Right cardiac atrium (tissue), 5 donors: ENCODE data around the gene CFAP300. TPM values are rescaled to one million over a fixed set of nuclear protein-coding genes. Genes with fewer than 3 reads are reported as not detected.
A peak's percentile ranks its signal among the peaks of the same experiment; 100 is the strongest.

Source experiments
- ATAC-seq, 2 donors: fragments of 200-7000 bp; cut with Tn5 transposase; one replicate each; pipeline versions ENCODE4 v1.8.0 to v1.9.1; 2020; ENCODE audit warnings: moderate library complexity in 2 of 2, mild to moderate bottlenecking in 1 of 2
- DNase-seq, 3 donors: peaks; one replicate each; pipeline ENCODE4 v3.0.0-alpha.2; 2020
- H3K27ac ChIP-seq: one replicate; pipeline ENCODE4 v1.5.1; 2013; ENCODE audit warnings: mild to moderate bottlenecking, low read length, control low read depth, moderate library complexity
- H3K27me3 ChIP-seq: one replicate; pipeline ENCODE4 v1.6.1; 2013; ENCODE audit not compliant: control insufficient read depth, insufficient read depth
- H3K4me1 ChIP-seq: one replicate; pipeline ENCODE4 v1.6.1; 2013; ENCODE audit warnings: low read length; ENCODE audit not compliant: control insufficient read depth, insufficient read depth
- H3K4me3 ChIP-seq: one replicate; pipeline ENCODE4 v1.5.1; 2013; ENCODE audit warnings: low read length, control low read depth
- H3K9me3 ChIP-seq: one replicate; pipeline ENCODE4 v1.6.1; 2013; ENCODE audit warnings: low read length; ENCODE audit not compliant: control insufficient read depth
- WGBS: extraction: QIAGEN DNeasy Blood & Tissue Kit; methylation state at CpG from one replicate; pipeline ENCODE4 v1.1.7; 2013; 5-methylcytosine and 5-hydroxymethylcytosine counted together
- intact Hi-C, 4 donors: fragments of 100-400 bp; cut with DNase I; formaldehyde crosslinking; loops; one replicate each; pipeline versions ENCODE4 v1.11.0 to v1.14.0; 2022 to 2023
- long read RNA-seq, 4 donors: library from polyadenylated mRNA; unstranded; transcript quantifications; one replicate each; pipeline ENCODE4 v2.0.0, GENCODE V29; 2020 to 2021
- polyA plus RNA-seq: library from polyadenylated mRNA; stranded (reverse); fragments of 200-250 nt; gene quantifications from one replicate; pipeline ENCODE4 v1.2.3, GENCODE V29; 2013
- total RNA-seq, 4 donors: library from RNA; stranded (reverse); fragmentation: NEBNext Ultra II Directional; extraction: Animal tissue kit (Norgen Biotek cat#: 25700); gene quantifications; one replicate each; pipeline ENCODE4 v1.2.1, GENCODE V29; 2021
- donor health status: healthy with polysubstance abuse.
- donor health status: DM: no; HTN: yes; CAD: no.
- donor health status: DM: no; HTN: no; CAD: no.
- donor health status: DM: no; HTN: yes; CAD: no; lungs with severe emphysema.
- donor health status: DM: yes; HTN: yes; CAD: no.

The CFAP300 gene
- 1 to 10 TPM; 1.1 to 1.7 (median 1.6) TPM for total RNA-seq
- 1.1 TPM for polyA plus RNA-seq
- long read RNA-seq, donor 1, partial matches to known transcripts = 0 of 1 reads
- long read RNA-seq, donor 1, other reads (novel, unspliced or antisense) = 0 of 1 reads
- long read RNA-seq, donor 2 = 0 reads
- long read RNA-seq, donor 3, partial matches to known transcripts = 0 of 2 reads
- long read RNA-seq, donor 3, other reads (novel, unspliced or antisense) = 0 of 2 reads
- long read RNA-seq, donor 4, partial matches to known transcripts = 0 of 1 reads
- long read RNA-seq, donor 4, other reads (novel, unspliced or antisense) = 0 of 1 reads

GRCh38 chr11:102047305-102047924 is at the start of gene CFAP300:
CFAP300 (plus strand) TSS chr11:102047437; CDS start chr11:102047471, 34 bp downstream.
- peak within 1 kb of the TSS; percentile 12 for H3K27ac ChIP-seq
- H3K9me3 ChIP-seq = no peaks in the 10 kb centered on the region
- intact Hi-C loops = no loop called here
- no peaks in the 10 kb centered on the region for H3K27me3 ChIP-seq
- 2% methylated on average over 45 of the region's 45 CpGs for WGBS
- H3K4me3 ChIP-seq = peak within 1 kb of the TSS; percentile 49
- no peaks in the 10 kb centered on the region for H3K4me1 ChIP-seq
- DNase-seq (peak; percentile 97 to 99 (median 98)), ATAC-seq (peak; percentile 97 to 99)

GRCh38 chr11:102001657-102002338 is 45.4 kb upstream of the CFAP300 start:
- Histone ChIP-seq H3K27me3 (no peaks in the 10 kb centered on the region), H3K9me3 (no peaks in the 10 kb centered on the region), H3K27ac (no peak overlapping the region), H3K4me3 (no peak overlapping the region), H3K4me1 (no peaks in the 10 kb centered on the region)
- DNase-seq (no peak), ATAC-seq (no peak)
- 92% methylated on average over 3 of the region's 3 CpGs for WGBS
- intact Hi-C loops = no loop called here

GRCh38 chr11:102004220-102004619 is 43.0 kb upstream of the CFAP300 start:
- ATAC-seq (no peak), DNase-seq (no peak)
- Histone ChIP-seq H3K9me3 (no peaks in the 10 kb centered on the region), H3K27ac (no peak overlapping the region), H3K4me1 (no peaks in the 10 kb centered on the region), H3K27me3 (no peaks in the 10 kb centered on the region), H3K4me3 (no peak overlapping the region)
- intact Hi-C loops = loop anchor here in 1 of 4 donors (2.0 kb wide), 1 partner anchor 141 kb away; no protein-coding TSS in a partner anchor

- no peak for ATAC-seq
- intact Hi-C loops = loop anchor here in 3 of 4 donors (2.0 to 5.0 kb wide), 2 partner anchors 143 kb away; no protein-coding TSS in a partner anchor
These were observed 41.9 kb upstream of the CFAP300 start for GRCh38 chr11:102005306-102005705.

GRCh38 chr11:102006835-102007566 is 40.2 kb upstream of the CFAP300 start:
- no peaks in the 10 kb centered on the region for H3K4me1 ChIP-seq
- DNase-seq (no peak), ATAC-seq (no peak)
- no peak overlapping the region for H3K27ac ChIP-seq
- WGBS = 97% methylated on average over 7 of the region's 7 CpGs
- H3K9me3 ChIP-seq = no peaks in the 10 kb centered on the region
- no peak overlapping the region for H3K4me3 ChIP-seq
- no peaks in the 10 kb centered on the region for H3K27me3 ChIP-seq
- intact Hi-C loops = loop anchor here in 3 of 4 donors (2.0 to 5.0 kb wide), 2 partner anchors 145 to 146 kb away; no protein-coding TSS in a partner anchor

More at GRCh38 chr11:102005306-102005705, 41.9 kb upstream of the CFAP300 start:
- Histone ChIP-seq H3K4me3 (no peak overlapping the region), H3K4me1 (no peaks in the 10 kb centered on the region), H3K27me3 (no peaks in the 10 kb centered on the region), H3K27ac (no peak overlapping the region), H3K9me3 (no peaks in the 10 kb centered on the region)
- 75% methylated on average over 4 of the region's 4 CpGs for WGBS
- DNase-seq = no peak

GRCh38 chr11:102007567-102008437 is 39.4 kb upstream of the CFAP300 start:
- intact Hi-C loops = loop anchor here in 3 of 4 donors (2.0 to 5.0 kb wide), 2 partner anchors 146 to 147 kb away; no protein-coding TSS in a partner anchor
- H3K9me3 ChIP-seq = no peaks in the 10 kb centered on the region
- no peak overlapping the region for H3K27ac ChIP-seq
- no peaks in the 10 kb centered on the region for H3K4me1 ChIP-seq
- DNase-seq (no peak), ATAC-seq (peak; percentile 51 to 57)
- H3K4me3 ChIP-seq = no peak overlapping the region
- WGBS = 28% methylated on average over 4 of the region's 4 CpGs
- H3K27me3 ChIP-seq = no peaks in the 10 kb centered on the region

- ATAC-seq (peak; percentile 92 to 98), DNase-seq (peak; percentile 84 to 90 (median 85))
- Histone ChIP-seq H3K9me3 (no peaks in the 10 kb centered on the region), H3K4me3 (no peak overlapping the region), H3K27me3 (no peaks in the 10 kb centered on the region), H3K4me1 (no peaks in the 10 kb centered on the region), H3K27ac (no peak overlapping the region)
- intact Hi-C loops = loop anchor here in 1 of 4 donors (2.0 kb wide), 1 partner anchor 150 kb away; no protein-coding TSS in a partner anchor
- 18% methylated on average over 12 of the region's 12 CpGs for WGBS
These were observed 36.3 kb upstream of the CFAP300 start for GRCh38 chr11:102010776-102011494.

- no peaks in the 10 kb centered on the region for H3K9me3 ChIP-seq
- DNase-seq = no peak
- 67% methylated on average over 3 of the region's 3 CpGs for WGBS
- no peaks in the 10 kb centered on the region for H3K4me1 ChIP-seq
- intact Hi-C loops = no loop called here
- H3K27me3 ChIP-seq = no peaks in the 10 kb centered on the region
- H3K4me3 ChIP-seq = no peak overlapping the region
- no peak for ATAC-seq
- no peak overlapping the region for H3K27ac ChIP-seq
These were observed 34.3 kb upstream of the CFAP300 start for GRCh38 chr11:102012946-102013345.

- WGBS = 83% methylated on average over 5 of the region's 5 CpGs
- H3K27ac ChIP-seq = no peak overlapping the region
- ATAC-seq (no peak), DNase-seq (no peak)
- H3K27me3 ChIP-seq = no peaks in the 10 kb centered on the region
- no peaks in the 10 kb centered on the region for H3K9me3 ChIP-seq
- no peaks in the 10 kb centered on the region for H3K4me1 ChIP-seq
- H3K4me3 ChIP-seq = no peak overlapping the region
- intact Hi-C loops = no loop called here
These were observed 32.5 kb upstream of the CFAP300 start for GRCh38 chr11:102014756-102015155.
